HG03520 (cell line): ENCODE measurements around the gene GRIN2C.

Source experiments
- ATAC-seq: cut with Tn5 transposase; IDR thresholded peaks from one replicate; pipeline ENCODE4 v1.9.1; 2021; ENCODE audit warnings: mild to moderate bottlenecking, moderate library complexity; ENCODE audit not compliant: unreplicated experiment

Gene GRIN2C

DNA sequence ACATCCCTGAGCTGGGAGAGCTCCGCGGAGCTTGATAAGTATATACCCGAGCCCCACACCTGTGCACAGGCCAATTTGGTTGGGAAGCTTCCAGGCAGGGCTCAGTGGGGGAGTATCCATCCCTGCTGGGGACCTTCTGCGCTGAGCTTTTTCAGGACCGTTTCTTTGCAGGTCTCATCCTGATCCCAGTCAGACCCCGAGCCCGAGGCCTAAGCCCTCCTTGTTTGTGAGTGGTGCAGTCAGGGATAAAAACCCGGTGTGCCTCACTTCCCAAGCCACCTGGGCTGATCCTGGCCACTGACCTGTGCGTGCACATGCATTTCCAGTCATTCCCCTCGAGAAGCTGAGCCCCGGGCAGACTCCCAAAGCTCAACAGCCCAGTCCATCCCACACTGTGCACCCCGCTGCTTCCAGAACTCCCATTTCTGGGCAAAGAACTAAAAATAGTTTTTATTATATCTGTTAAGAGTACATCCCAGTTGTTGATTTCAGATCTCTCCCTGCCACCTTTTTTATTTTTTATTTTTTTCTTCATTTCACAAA is 56.2 kb downstream of the GRIN2C start:
- no peak for ATAC-seq

DNA sequence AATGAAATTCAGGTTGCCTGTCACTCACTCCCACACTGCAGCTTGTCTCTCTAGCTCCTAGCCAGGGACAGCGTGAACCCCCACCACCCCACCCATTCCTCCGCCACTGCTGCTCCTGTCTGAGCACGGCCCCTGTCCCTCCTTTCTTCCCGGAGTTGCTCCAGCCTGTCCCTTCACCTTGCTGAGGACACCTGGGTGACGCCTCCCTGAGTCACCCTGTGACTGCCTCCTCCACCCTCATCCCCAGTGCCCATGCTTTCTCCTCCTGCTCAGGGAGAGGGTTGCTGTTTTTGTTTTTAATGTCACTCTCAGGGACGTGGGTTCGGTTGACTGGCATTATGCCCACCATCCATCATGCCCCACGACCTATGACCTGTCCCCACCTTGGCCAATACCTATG is 57.8 kb downstream of the GRIN2C start:
- ATAC-seq = no peak

DNA sequence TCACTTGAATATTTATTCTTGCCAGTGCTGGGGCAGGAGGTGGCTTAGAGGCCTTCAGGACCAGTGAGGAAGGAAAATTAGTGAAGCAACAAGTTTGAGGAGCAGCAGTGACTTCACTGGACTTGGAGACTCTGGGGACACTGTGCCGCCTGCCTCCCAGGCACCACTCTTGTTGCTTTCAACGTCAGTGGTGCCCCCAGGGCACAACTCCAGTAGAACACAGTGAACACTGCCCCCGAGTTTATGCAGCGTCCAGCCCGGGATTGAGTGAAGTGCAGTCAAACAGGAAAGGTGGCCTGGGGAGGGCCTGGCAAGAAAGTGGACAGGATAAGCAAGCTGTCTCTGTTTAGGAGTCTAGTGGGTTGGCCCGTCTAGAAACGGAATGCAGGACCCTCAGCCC is 59.2 kb downstream of the GRIN2C start:
- no peak for ATAC-seq

DNA sequence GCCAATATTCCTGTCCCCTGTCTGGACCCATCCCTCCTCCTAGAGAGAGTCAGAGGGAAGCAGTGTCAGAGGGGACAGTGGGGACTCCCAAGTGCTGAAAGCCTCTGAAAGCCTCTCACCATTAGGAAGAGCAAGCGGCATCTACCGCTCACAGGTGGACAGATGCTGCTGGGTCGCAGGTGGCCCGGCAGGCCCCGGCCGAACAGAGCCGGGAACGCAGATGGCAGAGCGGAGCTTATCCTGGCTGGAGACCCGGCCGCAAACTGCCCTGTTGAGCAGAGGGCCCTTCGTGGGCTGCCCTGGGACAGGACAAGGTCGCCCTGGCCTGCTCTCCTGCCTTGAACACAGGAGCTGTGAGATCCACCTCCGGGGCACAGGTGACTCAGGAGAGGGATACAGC is 60.6 kb downstream of the GRIN2C start:
- ATAC-seq = no peak

DNA sequence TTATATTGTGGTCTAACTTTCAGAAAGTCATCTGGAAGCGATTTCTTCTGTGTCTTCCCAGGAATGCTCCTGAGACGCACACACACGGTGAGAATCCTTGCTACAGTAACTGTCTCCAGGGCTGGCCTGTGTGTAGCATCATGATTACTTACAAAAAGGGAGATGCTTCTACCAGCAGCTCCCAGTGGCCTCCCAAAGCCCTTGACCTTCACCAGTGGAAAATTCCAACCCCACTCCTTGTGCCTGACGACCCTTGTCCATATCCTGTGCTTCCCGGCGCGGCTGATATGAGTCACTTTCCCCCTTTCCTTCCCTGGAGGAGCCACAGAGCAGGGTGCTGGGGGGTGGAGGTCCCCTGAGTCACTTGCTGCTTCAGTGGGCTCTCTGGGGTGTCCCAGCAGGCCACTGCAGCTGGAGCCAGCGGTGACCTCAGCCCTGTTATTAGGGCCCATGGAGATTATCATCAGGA is 61.4 kb downstream of the GRIN2C start:
- no peak for ATAC-seq

DNA sequence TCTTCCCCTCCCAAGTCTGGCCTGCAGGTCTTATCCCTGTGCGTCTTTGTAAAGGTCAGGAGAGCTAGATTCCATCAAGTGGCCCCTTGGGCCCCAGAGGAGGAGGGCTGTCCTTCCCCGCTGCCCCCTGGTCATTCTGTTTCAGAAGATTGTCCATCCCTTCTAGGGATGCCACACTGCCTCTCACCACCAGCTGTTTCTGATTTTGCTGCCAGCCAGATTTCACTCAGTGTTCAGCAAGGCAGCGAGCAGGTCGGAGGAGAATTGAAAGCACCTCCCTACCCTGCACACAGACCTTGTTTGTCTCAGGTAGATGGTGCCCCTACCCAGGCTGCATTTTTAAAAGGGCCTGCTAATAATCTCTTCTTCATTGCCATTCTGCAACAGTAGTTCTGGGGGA is 61.9 kb downstream of the GRIN2C start:
- ATAC-seq = no peak

DNA sequence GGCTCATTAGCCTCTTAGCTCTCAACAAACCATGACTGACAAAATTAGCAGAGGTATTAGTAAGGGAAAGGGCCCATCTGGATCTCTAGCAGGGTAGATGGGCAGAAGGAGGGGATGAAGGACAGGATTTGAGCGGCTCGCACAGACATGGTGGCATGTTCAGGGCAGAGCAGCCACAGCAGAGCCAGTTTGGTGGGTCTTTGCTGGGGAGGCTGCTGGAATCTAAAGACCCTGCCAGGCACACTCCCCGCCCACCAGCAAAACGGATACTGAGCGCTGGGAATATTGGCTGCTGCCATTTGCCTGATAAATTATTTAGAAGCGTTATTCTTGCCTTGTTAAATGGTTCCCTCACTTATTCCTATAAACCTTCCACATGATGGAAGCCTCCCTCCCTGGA is 62.8 kb downstream of the GRIN2C start:
- ATAC-seq = no peak

DNA sequence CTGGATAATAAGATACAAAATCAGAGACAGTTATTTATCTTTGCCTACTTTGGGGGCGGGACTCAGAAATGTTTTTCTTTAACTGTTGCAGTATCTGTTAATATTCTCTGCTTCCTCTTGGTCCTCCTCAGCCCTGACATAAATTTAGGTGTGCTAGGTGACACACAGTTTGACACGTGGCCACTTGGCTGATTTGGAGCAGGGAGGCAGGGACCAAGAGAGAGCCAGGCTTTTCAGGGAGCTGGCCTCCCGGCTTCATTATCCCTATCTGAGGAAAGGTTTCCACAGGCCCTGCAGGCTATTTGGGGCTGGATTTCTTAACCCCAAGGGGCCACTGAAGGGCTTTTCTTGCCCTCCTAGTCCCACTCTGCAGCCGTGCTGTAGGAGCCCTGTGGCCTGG is 63.5 kb downstream of the GRIN2C start:
- no peak for ATAC-seq

DNA sequence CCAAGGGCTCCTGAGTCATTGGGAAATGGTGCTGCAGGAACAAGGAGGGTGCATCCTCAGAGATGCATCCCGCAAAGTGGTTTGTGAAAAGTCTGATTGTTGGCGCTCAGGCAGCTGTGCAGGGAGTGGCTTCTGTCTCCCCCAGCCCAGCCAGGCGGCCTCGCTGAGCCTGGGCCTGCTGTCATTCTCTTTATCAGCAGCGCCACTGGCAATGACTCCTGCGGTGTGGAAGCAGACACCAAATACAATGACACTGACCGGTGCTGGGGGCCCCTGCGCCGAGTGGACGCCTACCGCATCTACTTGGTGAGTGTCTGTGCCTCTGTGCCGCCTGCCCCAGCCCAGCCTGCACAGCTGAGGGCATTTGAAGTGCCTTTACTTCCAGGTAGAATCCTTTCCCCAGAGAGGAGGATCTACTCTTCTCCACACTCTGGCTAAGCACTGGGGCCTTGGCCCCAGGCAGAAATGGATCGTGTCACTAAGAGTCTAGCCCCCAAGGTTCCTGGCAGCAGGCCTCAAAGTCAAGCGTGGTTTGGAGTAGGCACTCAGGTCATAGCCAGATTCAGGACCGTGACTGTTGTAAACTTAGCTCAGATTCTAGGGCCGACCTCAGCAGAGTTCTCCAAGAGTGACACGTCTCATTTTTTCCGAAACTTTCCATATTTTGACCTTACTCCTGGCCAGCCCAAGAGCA is 64.2 kb downstream of the GRIN2C start:
- no peak for ATAC-seq

DNA sequence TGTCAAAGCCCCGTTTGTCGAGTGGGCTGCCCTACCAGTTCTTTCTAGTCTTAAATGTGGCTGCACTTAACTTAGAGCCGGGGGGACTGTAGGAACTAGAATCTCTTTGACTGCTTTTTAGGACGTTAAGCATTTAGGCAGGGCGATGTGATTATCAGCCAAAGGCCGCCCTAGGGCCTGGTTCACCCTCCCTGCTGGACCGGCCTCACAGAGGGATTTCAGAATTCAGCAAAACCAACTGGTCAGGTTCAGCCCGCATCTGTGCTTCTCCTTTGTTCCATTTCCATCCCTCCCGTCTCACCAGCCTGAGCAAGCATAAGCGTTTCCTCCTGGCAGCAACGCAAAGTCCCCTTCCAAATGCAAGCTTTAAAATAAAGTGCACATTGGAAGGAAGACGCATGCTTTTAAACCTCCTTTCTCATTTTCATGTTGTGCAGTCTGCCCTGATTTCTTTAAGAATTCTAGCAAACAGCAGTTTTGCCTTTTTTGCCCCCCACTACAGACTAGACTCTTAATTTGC is 67.0 kb downstream of the GRIN2C start:
- ATAC-seq = no peak
